ENCODE measurements around the gene TRABD2A. TPM values are rescaled to one million over a fixed set of nuclear protein-coding genes. Genes with fewer than 3 reads are reported as not detected.
A peak's percentile ranks its signal among the peaks of the same experiment; 100 is the strongest.

TRABD2A gene
- polyA plus RNA-seq, 2 donors: 0.08 to 0.32 TPM

DNA sequence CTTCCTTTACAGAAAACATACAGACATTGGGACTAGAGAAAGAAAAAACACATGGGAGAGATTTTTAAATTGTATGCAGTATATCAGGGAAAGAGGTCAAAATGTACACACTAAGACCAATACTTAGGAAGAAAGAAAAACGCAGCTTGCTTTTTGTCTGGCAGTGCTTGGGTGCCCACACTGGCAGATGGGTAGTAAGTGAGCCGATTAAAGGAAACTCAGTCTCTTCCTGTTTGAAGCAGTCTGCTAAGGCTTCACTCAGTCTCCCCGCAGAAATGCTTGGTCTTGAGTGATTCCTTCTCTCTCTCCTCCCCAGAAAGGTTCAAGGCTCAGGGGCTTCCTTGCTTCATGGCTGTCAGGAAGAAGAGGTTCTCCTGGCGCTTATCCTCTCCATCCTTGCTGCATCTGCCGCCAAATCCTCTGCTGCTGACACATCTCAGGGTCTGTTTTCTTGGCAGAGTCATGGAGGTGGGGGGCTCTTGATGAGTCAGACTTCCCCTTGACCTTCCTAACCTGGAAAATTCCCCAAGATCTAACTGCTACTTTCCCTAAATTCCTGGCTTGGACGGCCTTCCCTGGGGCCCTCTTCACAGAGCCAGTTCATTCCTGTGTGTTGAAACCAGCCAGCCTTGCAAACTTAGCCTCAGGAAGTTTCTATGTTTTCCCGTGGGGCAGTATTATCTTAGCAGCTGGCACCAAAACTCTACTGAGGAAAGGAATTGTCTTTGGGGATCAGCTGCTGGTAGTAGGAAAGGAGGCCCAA, 14.1 kb upstream of the TRABD2A start:
- WGBS, 2 donors: 59 to 71% methylated on average over 7 of the region's 7 CpGs
- no peak overlapping the region for H3K4me3 ChIP-seq (ENCODE audit: low read depth in 1 of 2, low read length in 2 of 2)

DNA sequence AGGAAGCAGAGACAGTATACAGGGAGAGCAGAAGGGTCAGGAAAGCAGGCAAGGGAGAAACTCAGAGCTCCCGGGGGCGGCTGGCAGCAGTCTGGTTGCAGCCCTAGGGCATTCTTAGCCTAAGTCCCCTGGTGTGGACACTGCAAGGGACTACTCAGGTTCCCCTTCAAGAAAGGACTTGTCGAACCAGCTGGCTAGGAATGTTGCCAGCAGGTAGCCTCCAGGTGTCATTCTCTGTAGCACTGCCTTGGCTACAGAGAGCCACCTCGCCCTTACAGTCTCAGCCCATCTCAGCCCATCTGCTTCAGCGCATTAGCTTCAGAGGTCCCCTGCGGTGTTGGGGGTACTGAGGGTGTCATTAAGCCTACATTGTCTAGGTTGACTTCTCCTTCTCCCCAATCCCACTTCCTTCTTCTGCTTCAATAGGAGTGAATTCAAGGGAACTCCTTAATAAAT, 13.3 kb upstream of the TRABD2A start:
- WGBS, 2 donors: 60 to 67% methylated on average over 6 of the region's 6 CpGs
- no peak overlapping the region for H3K27ac ChIP-seq (ENCODE audit: low read depth in 2 of 2, low read length in 1 of 2)

More for the DNA sequence above, 14.1 kb upstream of the TRABD2A start:
- Histone ChIP-seq H3K9me3 (ENCODE audit: control insufficient read depth in 2 of 2, insufficient read depth in 1 of 2, low read depth in 1 of 2, low read length in 1 of 2) (no peaks in the 10 kb centered on the region), H3K4me1 (ENCODE audit: control insufficient read depth in 2 of 2, insufficient read depth in 2 of 2, low read length in 1 of 2) (peaks cover 3 to 9% of the 10 kb centered on the region in 2 donors), H3K27me3 (ENCODE audit: control insufficient read depth in 1 of 2, insufficient read depth in 2 of 2, low read length in 2 of 2) (no peaks in the 10 kb centered on the region), H3K36me3 (ENCODE audit: control insufficient read depth in 2 of 2, insufficient read depth in 2 of 2, low read length in 1 of 2) (no peaks in the 10 kb centered on the region), H3K27ac (ENCODE audit: low read depth in 2 of 2, low read length in 1 of 2) (no peak overlapping the region)

DNA sequence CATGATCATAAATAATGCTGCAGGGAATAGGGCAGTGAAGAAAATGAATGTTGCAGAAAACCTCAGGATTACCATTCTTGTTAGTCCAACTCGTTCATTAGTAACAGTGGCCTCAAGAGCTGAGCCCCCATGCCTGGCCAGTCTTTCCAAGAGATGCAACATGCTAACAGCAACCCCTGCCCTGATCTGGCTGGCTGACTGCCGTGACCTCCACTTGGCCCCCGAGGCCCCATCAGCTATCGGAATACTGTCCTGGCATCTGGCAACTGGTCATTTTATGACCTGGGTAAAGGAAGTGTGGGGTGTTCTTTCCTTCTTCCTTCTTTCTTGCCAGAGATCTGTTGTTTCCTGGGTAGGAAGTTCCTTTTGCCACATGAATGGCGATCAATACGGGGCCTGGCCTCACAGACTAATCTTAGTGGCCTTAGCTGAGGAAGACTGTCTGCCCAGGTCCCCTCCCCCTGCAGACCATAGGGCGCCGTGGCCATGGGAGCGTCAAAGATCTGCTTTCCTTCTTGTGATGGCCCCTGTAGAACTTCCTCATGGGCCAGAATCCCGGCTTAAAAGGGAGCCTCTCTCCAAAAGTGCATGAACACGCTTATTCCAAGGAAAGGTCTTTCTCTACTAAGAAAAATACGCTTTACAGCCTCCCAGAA, 10.6 kb upstream of the TRABD2A start:
- Histone ChIP-seq H3K9me3 (ENCODE audit: control insufficient read depth in 2 of 2, insufficient read depth in 1 of 2, low read depth in 1 of 2, low read length in 1 of 2) (no peaks in the 10 kb centered on the region), H3K4me3 (ENCODE audit: low read depth in 1 of 2, low read length in 2 of 2) (no peak overlapping the region), H3K27me3 (ENCODE audit: control insufficient read depth in 1 of 2, insufficient read depth in 2 of 2, low read length in 2 of 2) (no peaks in the 10 kb centered on the region), H3K4me1 (ENCODE audit: control insufficient read depth in 2 of 2, insufficient read depth in 2 of 2, low read length in 1 of 2) (peaks cover 3 to 11% of the 10 kb centered on the region in 2 donors), H3K27ac (ENCODE audit: low read depth in 2 of 2, low read length in 1 of 2) (no peak overlapping the region), H3K36me3 (ENCODE audit: control insufficient read depth in 2 of 2, insufficient read depth in 2 of 2, low read length in 1 of 2) (no peaks in the 10 kb centered on the region)
- 90 to 91% methylated on average over 12 of the region's 12 CpGs for WGBS, 2 donors

More for the DNA sequence above, 13.3 kb upstream of the TRABD2A start:
- Histone ChIP-seq H3K9me3 (ENCODE audit: control insufficient read depth in 2 of 2, insufficient read depth in 1 of 2, low read depth in 1 of 2, low read length in 1 of 2) (no peaks in the 10 kb centered on the region), H3K4me1 (ENCODE audit: control insufficient read depth in 2 of 2, insufficient read depth in 2 of 2, low read length in 1 of 2) (peaks cover 3 to 9% of the 10 kb centered on the region in 2 donors), H3K27me3 (ENCODE audit: control insufficient read depth in 1 of 2, insufficient read depth in 2 of 2, low read length in 2 of 2) (no peaks in the 10 kb centered on the region), H3K36me3 (ENCODE audit: control insufficient read depth in 2 of 2, insufficient read depth in 2 of 2, low read length in 1 of 2) (no peaks in the 10 kb centered on the region), H3K4me3 (ENCODE audit: low read depth in 1 of 2, low read length in 2 of 2) (no peak overlapping the region)

DNA sequence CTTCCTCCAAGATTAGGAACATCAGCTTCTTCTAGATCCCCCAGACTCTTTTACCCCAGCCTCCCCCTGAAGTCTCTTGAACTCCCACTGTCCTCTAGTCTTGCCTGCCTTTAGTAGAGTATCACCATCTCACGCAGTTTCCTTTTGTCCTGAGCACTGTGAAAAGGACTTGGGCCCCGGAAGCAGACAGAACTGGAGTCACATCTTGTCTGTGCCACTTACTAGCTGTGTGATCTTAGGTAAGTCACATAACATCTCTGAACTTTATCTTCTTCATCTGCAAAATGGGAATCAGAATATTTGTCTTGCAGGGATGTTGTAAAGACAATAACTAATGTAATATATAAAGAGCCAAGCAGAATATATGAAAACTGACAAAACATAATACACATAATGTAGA, 8.4 kb upstream of the TRABD2A start:
- Histone ChIP-seq H3K27me3 (ENCODE audit: control insufficient read depth in 1 of 2, insufficient read depth in 2 of 2, low read length in 2 of 2) (no peaks in the 10 kb centered on the region), H3K27ac (ENCODE audit: low read depth in 2 of 2, low read length in 1 of 2) (peak overlapping the region in 1 of 2 donors; percentile 15), H3K4me1 (ENCODE audit: control insufficient read depth in 2 of 2, insufficient read depth in 2 of 2, low read length in 1 of 2) (peaks cover 3 to 6% of the 10 kb centered on the region in 2 donors), H3K4me3 (ENCODE audit: low read depth in 1 of 2, low read length in 2 of 2) (no peak overlapping the region), H3K36me3 (ENCODE audit: control insufficient read depth in 2 of 2, insufficient read depth in 2 of 2, low read length in 1 of 2) (no peaks in the 10 kb centered on the region), H3K9me3 (ENCODE audit: control insufficient read depth in 2 of 2, insufficient read depth in 1 of 2, low read depth in 1 of 2, low read length in 1 of 2) (no peaks in the 10 kb centered on the region)
- WGBS, 2 donors: 82 to 85% methylated on average over 2 of the region's 2 CpGs

DNA sequence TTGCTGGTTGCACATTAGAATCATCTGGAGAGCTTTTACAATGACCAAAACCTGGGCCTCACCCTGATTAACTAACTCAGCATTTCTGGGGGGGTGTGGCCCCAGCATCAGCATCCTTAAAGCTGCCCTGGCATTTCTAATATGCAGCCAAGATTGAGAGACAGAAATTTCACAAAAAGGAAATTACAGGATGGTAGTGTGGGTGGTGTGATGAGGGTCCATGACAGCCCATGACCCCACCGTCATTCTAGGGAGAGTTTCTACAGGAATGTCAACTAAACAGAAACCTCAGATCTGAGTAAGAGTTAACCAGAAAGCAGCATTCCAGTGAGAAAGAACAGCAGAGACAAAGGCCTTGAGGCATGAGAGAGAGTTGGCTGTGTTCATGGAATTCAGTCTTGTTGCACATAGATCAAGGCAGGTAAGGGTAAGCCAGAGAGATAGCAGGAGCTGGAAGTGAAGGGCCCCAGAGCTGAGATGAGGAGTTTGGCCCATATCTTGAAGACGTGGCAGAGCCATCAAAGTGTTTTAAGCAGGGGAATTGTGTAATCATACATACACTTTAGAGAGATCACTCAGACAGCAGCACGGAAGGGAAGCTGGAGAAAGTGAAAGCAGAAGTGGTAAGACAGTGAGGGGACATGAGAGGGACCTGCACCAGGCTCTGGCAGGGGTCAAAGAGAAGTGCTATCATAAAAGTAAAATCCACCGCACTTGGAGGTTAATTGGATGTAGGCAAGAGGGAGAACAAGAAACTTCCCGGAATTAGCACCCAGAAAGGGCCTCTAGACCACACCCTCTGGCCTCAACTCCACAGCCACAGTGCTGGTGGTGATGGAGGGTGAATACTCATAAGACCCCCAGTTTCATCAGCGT, 7.8 kb upstream of the TRABD2A start:
- Histone ChIP-seq H3K36me3 (ENCODE audit: control insufficient read depth in 2 of 2, insufficient read depth in 2 of 2, low read length in 1 of 2) (no peaks in the 10 kb centered on the region), H3K27ac (ENCODE audit: low read depth in 2 of 2, low read length in 1 of 2) (peak overlapping the region; percentile 15 to 54), H3K4me3 (ENCODE audit: low read depth in 1 of 2, low read length in 2 of 2) (no peak overlapping the region), H3K9me3 (ENCODE audit: control insufficient read depth in 2 of 2, insufficient read depth in 1 of 2, low read depth in 1 of 2, low read length in 1 of 2) (no peaks in the 10 kb centered on the region), H3K4me1 (ENCODE audit: control insufficient read depth in 2 of 2, insufficient read depth in 2 of 2, low read length in 1 of 2) (peaks cover 0 to 1% of the 10 kb centered on the region in 2 donors), H3K27me3 (ENCODE audit: control insufficient read depth in 1 of 2, insufficient read depth in 2 of 2, low read length in 2 of 2) (no peaks in the 10 kb centered on the region)
- WGBS, 2 donors: 25 to 36% methylated on average over 6 of the region's 6 CpGs

DNA sequence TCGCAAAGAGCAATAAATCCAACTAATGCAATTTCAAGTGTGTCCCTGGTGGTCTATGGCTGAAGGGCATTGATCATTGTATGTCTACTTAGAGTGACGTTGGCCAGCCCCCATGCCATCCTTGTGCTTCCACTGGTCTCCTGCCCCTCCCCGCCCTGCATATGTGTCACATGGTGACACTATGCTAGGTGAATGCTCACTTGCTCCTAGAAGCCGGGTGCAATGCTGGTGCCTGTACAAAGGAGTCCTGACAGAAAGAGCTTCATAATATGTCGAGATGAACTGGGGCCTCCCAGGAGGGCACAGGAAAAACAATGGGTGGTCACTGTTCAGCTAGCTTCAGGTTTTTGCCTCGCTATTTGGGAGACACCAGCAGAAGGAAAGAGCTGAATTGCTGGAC, 5.9 kb upstream of the TRABD2A start:
- Histone ChIP-seq H3K4me1 (ENCODE audit: control insufficient read depth in 2 of 2, insufficient read depth in 2 of 2, low read length in 1 of 2) (peaks cover 0 to 1% of the 10 kb centered on the region in 2 donors), H3K4me3 (ENCODE audit: low read depth in 1 of 2, low read length in 2 of 2) (no peak overlapping the region), H3K27ac (ENCODE audit: low read depth in 2 of 2, low read length in 1 of 2) (no peak overlapping the region), H3K27me3 (ENCODE audit: control insufficient read depth in 1 of 2, insufficient read depth in 2 of 2, low read length in 2 of 2) (no peaks in the 10 kb centered on the region), H3K36me3 (ENCODE audit: control insufficient read depth in 2 of 2, insufficient read depth in 2 of 2, low read length in 1 of 2) (no peaks in the 10 kb centered on the region), H3K9me3 (ENCODE audit: control insufficient read depth in 2 of 2, insufficient read depth in 1 of 2, low read depth in 1 of 2, low read length in 1 of 2) (no peaks in the 10 kb centered on the region)
- 93 to 94% methylated on average over 6 of the region's 6 CpGs for WGBS, 2 donors

DNA sequence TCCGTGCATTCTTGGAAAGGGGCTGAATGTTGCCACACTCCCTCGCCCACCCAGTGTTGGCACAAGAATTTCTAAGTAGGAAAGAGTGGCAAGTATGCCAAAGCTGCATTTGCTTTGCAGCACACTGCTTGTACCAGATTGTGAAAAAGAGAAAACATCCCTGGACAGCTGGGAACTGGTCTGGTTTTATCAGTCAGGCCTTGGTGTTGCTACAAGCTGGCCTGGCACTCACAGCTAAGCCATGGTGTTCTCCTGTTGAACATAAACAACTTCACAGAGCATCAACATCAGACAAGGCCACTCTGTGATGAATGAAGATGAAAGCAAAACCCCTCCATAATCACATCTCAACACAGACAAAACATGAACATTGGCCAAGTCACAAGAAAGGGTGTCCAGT, 4.2 kb upstream of the TRABD2A start:
- no peak overlapping the region for H3K4me3 ChIP-seq (ENCODE audit: low read depth in 1 of 2, low read length in 2 of 2)
- peaks cover 5 to 11% of the 10 kb centered on the region in 2 donors for H3K27me3 ChIP-seq (ENCODE audit: control insufficient read depth in 1 of 2, insufficient read depth in 2 of 2, low read length in 2 of 2)
- 84 to 92% methylated on average over 2 of the region's 2 CpGs for WGBS, 2 donors
- peaks cover 0 to 4% of the 10 kb centered on the region in 2 donors for H3K9me3 ChIP-seq (ENCODE audit: control insufficient read depth in 2 of 2, insufficient read depth in 1 of 2, low read depth in 1 of 2, low read length in 1 of 2)
- peaks cover 8% of the 10 kb centered on the region in 2 donors for H3K4me1 ChIP-seq (ENCODE audit: control insufficient read depth in 2 of 2, insufficient read depth in 2 of 2, low read length in 1 of 2)
- no peak overlapping the region for H3K27ac ChIP-seq (ENCODE audit: low read depth in 2 of 2, low read length in 1 of 2)
- H3K36me3 ChIP-seq (ENCODE audit: control insufficient read depth in 2 of 2, insufficient read depth in 2 of 2, low read length in 1 of 2): no peaks in the 10 kb centered on the region

DNA sequence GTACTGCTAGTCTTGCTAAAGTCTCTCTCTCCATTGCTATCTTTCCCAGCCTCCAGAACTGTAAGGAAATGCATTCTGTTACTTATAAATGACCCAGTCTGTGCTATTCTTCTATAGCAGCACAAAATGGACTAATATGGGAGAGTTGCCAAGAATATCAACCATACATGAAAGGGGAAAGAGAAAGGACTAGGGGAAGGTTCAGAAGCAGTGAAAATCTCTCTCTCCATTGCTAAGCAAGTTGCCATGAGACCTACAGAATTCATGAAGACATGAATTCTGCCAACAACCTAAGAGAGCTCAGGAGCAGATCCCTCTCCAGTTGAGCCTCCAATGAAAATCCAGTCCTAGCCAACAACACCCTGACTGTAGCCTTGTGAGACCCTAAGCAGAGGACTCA, 3.6 kb upstream of the TRABD2A start:
- Histone ChIP-seq H3K27me3 (ENCODE audit: control insufficient read depth in 1 of 2, insufficient read depth in 2 of 2, low read length in 2 of 2) (peaks cover 5 to 15% of the 10 kb centered on the region in 2 donors), H3K4me3 (ENCODE audit: low read depth in 1 of 2, low read length in 2 of 2) (no peak overlapping the region), H3K36me3 (ENCODE audit: control insufficient read depth in 2 of 2, insufficient read depth in 2 of 2, low read length in 1 of 2) (no peaks in the 10 kb centered on the region), H3K27ac (ENCODE audit: low read depth in 2 of 2, low read length in 1 of 2) (no peak overlapping the region), H3K9me3 (ENCODE audit: control insufficient read depth in 2 of 2, insufficient read depth in 1 of 2, low read depth in 1 of 2, low read length in 1 of 2) (peaks cover 0 to 4% of the 10 kb centered on the region in 2 donors), H3K4me1 (ENCODE audit: control insufficient read depth in 2 of 2, insufficient read depth in 2 of 2, low read length in 1 of 2) (peaks cover 8 to 9% of the 10 kb centered on the region in 2 donors)

DNA sequence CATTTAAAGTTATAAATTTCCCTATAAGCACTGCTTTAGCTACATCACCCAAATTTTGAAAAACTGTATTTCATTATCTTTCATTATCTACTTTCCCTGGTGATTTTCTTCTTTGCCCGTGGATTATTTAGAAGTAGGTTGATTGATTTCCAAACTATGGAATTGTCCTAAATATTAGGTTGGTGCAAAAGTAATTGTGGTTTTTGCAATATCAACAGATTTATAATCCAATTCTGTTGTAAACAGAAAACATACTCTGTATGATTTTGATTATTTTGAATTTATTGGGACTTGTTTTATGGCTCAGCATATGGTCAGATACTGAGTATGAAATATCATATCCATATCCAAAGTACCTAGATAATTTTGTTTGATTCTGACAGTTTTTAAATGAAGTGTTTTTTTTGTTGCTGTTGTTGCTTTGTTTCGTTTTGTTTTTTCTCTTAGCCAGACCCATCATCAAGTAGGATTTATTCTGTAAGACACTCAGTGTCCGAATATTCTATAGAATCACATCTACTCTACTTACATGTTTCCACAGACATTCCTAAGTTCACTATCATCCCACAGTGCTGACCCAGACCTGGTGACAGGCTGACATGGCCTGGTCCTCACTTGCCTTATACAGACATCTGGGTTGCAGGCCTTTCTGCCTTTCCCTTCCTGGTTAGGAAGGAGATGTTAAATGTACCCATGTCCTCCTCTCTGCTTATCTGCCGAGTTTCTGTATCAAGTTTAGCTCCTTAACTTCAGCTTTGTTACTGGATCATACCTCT, 2.1 kb upstream of the TRABD2A start:
- H3K27me3 ChIP-seq (ENCODE audit: control insufficient read depth in 1 of 2, insufficient read depth in 2 of 2, low read length in 2 of 2): peaks cover 5 to 15% of the 10 kb centered on the region in 2 donors
- no peak overlapping the region for H3K27ac ChIP-seq (ENCODE audit: low read depth in 2 of 2, low read length in 1 of 2)
- peaks cover 0 to 4% of the 10 kb centered on the region in 2 donors for H3K9me3 ChIP-seq (ENCODE audit: control insufficient read depth in 2 of 2, insufficient read depth in 1 of 2, low read depth in 1 of 2, low read length in 1 of 2)
- H3K4me1 ChIP-seq (ENCODE audit: control insufficient read depth in 2 of 2, insufficient read depth in 2 of 2, low read length in 1 of 2): peaks cover 8% of the 10 kb centered on the region in 2 donors
- no peak overlapping the region for H3K4me3 ChIP-seq (ENCODE audit: low read depth in 1 of 2, low read length in 2 of 2)
- no peaks in the 10 kb centered on the region for H3K36me3 ChIP-seq (ENCODE audit: control insufficient read depth in 2 of 2, insufficient read depth in 2 of 2, low read length in 1 of 2)
- 92 to 96% methylated on average over 4 of the region's 4 CpGs for WGBS, 2 donors

All from esophagus (tissue), 2 donors.